Right atrium auricular region (tissue), 2 donors: ENCODE measurements around the gene EXT2. TPM values are rescaled to one million over a fixed set of nuclear protein-coding genes. Genes with fewer than 3 reads are reported as not detected.

Source experiments
- DNase-seq: peaks from one replicate; pipeline ENCODE4 v3.0.0-alpha.2; 2019; ENCODE audit warnings: low spot score
- H3K27ac ChIP-seq, 2 donors: fragments of 200-600 bp; sonication (generic); 1 replicate in 1 of 2; 2 replicates in 1 of 2; pipeline ENCODE4 v1.5.1; 2016 to 2019
- H3K27me3 ChIP-seq, 2 donors: fragments of 200-600 bp; sonication (generic); one replicate each; pipeline versions ENCODE4 v1.5.1 to v1.6.0; 2017 to 2019
- H3K36me3 ChIP-seq: fragments of 200-600 bp; sonication (generic); one replicate; pipeline ENCODE4 v1.5.1; 2016
- H3K4me1 ChIP-seq, 2 donors: fragments of 200-600 bp; sonication (generic); one replicate each; pipeline versions ENCODE4 v1.5.1 to v1.6.0; 2017 to 2019
- H3K4me3 ChIP-seq, 2 donors: fragments of 200-600 bp; sonication (generic); 1 replicate in 1 of 2; 2 replicates in 1 of 2; pipeline ENCODE4 v1.5.1; 2017 to 2019; ENCODE audit warnings: mild to moderate bottlenecking in 1 of 2, moderate library complexity in 1 of 2
- H3K9me3 ChIP-seq, 2 donors: fragments of 200-600 bp; sonication (generic); one replicate each; pipeline ENCODE4 v1.5.1; 2019
- total RNA-seq, 2 donors: library from RNA; depleted of rRNA; stranded (reverse); fragments of >200 nt; gene quantifications; one replicate each; pipeline ENCODE4 v1.1.0, GENCODE V29; 2016
- TF ChIP-seq, protein P1 (sequence below), 2 donors: fragments of 200-600 bp; sonication (generic); IDR thresholded peaks; one replicate each; pipeline ENCODE4 v1.5.1; 2019; ENCODE audit warnings: antibody characterized with exemption in 2 of 2

The EXT2 gene
- total RNA-seq, 2 donors from 2014 or later = 37.2 to 45.2 TPM

DNA sequence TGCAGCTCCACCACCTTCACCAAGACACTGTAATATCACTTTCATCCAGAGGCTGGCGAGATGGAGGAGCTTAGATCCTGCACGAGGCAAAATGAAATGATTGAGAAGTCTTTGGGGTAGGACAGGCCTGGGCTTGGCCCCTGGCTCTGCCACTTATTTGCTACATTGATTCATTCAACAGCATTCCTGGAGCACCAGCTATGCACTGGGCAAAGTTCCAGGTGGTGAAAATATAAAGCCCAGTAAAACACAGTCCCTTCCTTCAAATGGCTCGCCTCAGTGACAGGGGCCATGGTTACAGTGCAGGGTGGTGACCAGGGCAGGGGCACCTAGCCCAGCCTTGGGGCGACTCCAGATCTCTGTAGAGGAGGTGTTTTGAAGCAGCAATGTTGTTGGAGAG, 194.7 kb downstream of the EXT2 start:
- H3K9me3 ChIP-seq = no peaks in the 10 kb centered on the region
- H3K27me3 ChIP-seq = no peaks in the 10 kb centered on the region
- TF ChIP-seq, protein P1, sequence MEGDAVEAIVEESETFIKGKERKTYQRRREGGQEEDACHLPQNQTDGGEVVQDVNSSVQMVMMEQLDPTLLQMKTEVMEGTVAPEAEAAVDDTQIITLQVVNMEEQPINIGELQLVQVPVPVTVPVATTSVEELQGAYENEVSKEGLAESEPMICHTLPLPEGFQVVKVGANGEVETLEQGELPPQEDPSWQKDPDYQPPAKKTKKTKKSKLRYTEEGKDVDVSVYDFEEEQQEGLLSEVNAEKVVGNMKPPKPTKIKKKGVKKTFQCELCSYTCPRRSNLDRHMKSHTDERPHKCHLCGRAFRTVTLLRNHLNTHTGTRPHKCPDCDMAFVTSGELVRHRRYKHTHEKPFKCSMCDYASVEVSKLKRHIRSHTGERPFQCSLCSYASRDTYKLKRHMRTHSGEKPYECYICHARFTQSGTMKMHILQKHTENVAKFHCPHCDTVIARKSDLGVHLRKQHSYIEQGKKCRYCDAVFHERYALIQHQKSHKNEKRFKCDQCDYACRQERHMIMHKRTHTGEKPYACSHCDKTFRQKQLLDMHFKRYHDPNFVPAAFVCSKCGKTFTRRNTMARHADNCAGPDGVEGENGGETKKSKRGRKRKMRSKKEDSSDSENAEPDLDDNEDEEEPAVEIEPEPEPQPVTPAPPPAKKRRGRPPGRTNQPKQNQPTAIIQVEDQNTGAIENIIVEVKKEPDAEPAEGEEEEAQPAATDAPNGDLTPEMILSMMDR (IDR thresholded peaks at IDR 0.05) = no peak
- H3K36me3 ChIP-seq = no peaks in the 10 kb centered on the region
- no peaks in the 10 kb centered on the region for H3K4me1 ChIP-seq
- H3K27ac ChIP-seq = no peak overlapping the region
- DNase-seq = no peak
- H3K4me3 ChIP-seq = no peak overlapping the region

Other genes with a start within 250 kb of the EXT2 start
- 10 to 100 TPM; 10.5 to 19.8 TPM for gene ALKBH3, start 214.8 kb upstream of the EXT2 start, total RNA-seq
- gene C11orf96, start 153.0 kb upstream of the EXT2 start, total RNA-seq = 100 to 1,000 TPM in 1 of 2 donors, 10 to 100 TPM in 1; 60.2 to 156 TPM
- gene ACCSL, start 47.7 kb upstream of the EXT2 start, total RNA-seq = not detected
- 1 to 10 TPM; 2.3 to 6.1 TPM for gene ACCS, start 29.4 kb upstream of the EXT2 start, total RNA-seq
- gene ALX4, start 214.5 kb downstream of the EXT2 start, total RNA-seq = under 1 TPM in 1 of 2 donors, not detected in 1; 0.07 TPM